Lower leg skin (tissue), 4 donors: Measurements from ENCODE around the gene PAXX. TPM values are rescaled to one million over a fixed set of nuclear protein-coding genes. Genes with fewer than 3 reads are reported as not detected.

Experiments
- DNase-seq, 2 donors: peaks; one replicate each; pipeline ENCODE4 v3.0.0-alpha.2; 2019; ENCODE audit warnings: low spot score in 2 of 2
- H3K4me3 ChIP-seq: fragments of 200-600 bp; sonication (generic); 2 replicates; pipeline ENCODE4 v1.5.1; 2017; ENCODE audit warnings: mild to moderate bottlenecking, low read depth; ENCODE audit not compliant: poor library complexity, severe bottlenecking
- POLR2A ChIP-seq, 2 donors: fragments of 450-650 bp; IDR thresholded peaks; one replicate each; pipeline ENCODE4 v1.6.1; 2016 to 2017; ENCODE audit warnings: antibody characterized with exemption in 2 of 2, mild to moderate bottlenecking in 1 of 2, moderate library complexity in 1 of 2
- WGBS, 2 donors: methylation state at CpG; one replicate each; pipeline ENCODE4 v1.1.5; 2018; 5-methylcytosine and 5-hydroxymethylcytosine counted together
- intact Hi-C: fragments of 100-400 bp; cut with DNase I; formaldehyde crosslinking; loops from one replicate; pipeline ENCODE4 v1.15.0; 2023; ENCODE audit warnings: low total_unique reads
- total RNA-seq, 4 donors: library from RNA; depleted of rRNA; stranded (reverse); fragments of >200 nt; gene quantifications; one replicate each; pipeline ENCODE4 v1.1.0, GENCODE V29; 2016
- TF ChIP-seq, protein P1 (sequence below), 3 donors: fragments of 450-650 bp; IDR thresholded peaks; one replicate each; pipeline ENCODE4 v1.5.1; 2016; ENCODE audit warnings: antibody characterized with exemption in 3 of 3, mild to moderate bottlenecking in 3 of 3, moderate library complexity in 2 of 3

PAXX gene
- total RNA-seq, 4 donors from 2014 or later = 38.7 to 75.8 (median 58.2) TPM

DNA sequence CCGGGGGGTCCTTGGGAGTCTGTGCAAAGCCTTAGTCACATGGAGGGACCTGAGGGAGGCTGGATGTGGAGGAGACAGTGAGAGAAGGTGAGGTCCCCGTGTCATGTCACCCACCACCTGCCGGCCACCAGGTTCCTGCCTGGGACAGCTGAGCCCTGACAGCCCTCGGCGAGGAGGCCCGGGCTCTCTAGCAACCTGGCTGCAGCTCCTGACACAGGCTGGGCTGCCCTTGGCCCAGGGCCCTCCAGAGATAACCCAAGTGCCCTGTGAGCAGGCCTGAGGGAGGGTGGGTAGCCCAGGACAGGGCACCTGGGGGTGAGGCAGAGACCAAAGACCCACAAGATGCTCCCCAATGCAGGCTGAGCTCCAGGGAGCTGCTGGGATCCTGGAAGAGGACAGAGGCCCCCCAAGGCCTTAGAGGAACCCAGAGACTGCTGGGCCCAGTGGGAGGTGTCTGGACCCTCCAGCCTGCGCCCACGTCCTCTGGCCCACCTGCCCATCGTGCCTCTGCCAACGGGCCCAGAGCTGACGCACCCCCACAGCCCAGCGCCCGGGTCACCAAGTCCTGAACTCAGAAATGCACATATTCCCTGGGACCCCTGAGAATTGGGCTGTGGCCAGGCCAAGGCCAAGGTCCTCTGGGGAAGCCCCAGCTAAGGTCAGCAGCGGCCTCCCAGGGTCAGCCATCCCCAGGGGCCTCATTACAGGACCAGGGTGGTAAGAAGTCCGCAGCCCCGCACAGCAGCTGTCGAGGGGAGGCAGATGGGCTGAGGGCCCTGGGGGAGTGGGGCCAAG, 23.7 kb upstream of the PAXX start:
- intact Hi-C loops = no loop called here
- 77 to 78% methylated on average over 15 to 17 of the region's 17 CpGs for WGBS, 2 donors
- TF ChIP-seq, protein P1, sequence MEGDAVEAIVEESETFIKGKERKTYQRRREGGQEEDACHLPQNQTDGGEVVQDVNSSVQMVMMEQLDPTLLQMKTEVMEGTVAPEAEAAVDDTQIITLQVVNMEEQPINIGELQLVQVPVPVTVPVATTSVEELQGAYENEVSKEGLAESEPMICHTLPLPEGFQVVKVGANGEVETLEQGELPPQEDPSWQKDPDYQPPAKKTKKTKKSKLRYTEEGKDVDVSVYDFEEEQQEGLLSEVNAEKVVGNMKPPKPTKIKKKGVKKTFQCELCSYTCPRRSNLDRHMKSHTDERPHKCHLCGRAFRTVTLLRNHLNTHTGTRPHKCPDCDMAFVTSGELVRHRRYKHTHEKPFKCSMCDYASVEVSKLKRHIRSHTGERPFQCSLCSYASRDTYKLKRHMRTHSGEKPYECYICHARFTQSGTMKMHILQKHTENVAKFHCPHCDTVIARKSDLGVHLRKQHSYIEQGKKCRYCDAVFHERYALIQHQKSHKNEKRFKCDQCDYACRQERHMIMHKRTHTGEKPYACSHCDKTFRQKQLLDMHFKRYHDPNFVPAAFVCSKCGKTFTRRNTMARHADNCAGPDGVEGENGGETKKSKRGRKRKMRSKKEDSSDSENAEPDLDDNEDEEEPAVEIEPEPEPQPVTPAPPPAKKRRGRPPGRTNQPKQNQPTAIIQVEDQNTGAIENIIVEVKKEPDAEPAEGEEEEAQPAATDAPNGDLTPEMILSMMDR (IDR thresholded peaks at IDR 0.05) = no peak
- TF ChIP-seq POLR2A (IDR thresholded peaks at IDR 0.05) = no peak
- DNase-seq = no peak
- no peak overlapping the region for H3K4me3 ChIP-seq

DNA sequence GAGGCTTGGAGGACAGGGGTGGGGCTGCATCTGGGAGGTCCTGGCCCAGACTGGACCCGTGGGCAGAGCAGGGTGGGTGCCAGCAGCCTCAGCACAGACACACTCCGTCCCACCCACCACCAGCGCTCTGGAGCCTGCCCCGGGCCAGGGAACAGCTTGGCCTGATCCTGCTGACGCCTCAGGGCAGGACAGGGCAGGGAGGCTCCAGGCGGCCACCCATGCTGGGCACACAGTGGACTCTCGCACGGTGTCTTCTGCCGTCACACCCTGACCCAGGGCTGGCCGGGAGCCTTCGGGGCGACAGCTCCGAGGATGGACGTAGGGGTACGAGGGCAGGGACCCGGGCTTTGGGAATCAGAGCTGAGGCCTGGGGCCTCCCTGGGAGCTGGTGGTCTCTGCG, 23.1 kb upstream of the PAXX start:
- 74% methylated on average over 13 to 17 of the region's 17 CpGs for WGBS, 2 donors
- no peak for TF ChIP-seq POLR2A (IDR thresholded peaks at IDR 0.05)
- TF ChIP-seq, protein P1 (IDR thresholded peaks at IDR 0.05) = no peak
- H3K4me3 ChIP-seq = no peak overlapping the region
- intact Hi-C loops = no loop called here
- no peak for DNase-seq

DNA sequence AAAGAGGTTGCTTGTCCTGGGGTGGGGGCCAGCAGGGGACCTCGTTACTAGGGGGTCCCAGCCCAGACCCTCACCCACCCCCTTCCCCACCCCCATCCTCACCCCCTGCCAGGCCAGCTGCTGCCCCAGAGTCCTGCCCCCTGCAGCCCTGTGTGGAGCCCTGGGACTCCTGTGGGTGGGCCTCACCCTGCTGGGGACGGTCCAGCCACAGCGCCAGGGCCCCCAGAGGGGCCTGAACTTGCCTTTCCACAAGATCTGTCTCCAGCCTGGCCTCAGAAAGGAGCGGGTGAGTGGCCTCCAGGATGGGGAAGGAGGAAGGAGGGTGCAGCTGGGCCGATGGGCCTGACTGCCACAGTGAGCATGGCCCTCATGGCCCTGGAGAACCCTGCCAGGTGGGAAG, 22.4 kb upstream of the PAXX start:
- no peak for DNase-seq
- intact Hi-C loops = no loop called here
- H3K4me3 ChIP-seq = no peak overlapping the region
- TF ChIP-seq, protein P1 (IDR thresholded peaks at IDR 0.05) = no peak
- TF ChIP-seq POLR2A (IDR thresholded peaks at IDR 0.05) = no peak
- WGBS, 2 donors = 75 to 88% methylated on average over 5 of the region's 5 CpGs

DNA sequence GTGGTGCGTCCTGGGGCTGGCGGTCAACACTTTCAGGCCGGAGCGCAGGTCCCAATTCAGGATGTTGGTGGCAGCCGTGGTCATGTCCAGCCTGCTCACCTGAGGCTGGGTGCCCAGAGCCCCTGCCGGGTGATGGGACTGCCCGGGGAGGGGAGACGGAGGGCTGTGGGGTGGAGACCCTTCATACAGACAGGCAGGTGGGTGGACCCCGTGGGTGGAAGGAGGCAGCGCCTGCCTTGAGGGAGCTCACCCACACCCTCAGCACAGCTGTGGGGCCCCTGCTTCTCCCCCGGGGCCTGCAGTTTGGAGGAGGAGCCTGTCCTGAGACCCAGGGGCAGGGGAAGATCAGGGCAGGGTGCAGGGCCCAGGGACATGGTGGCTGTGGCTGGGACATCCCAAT, 21.9 kb upstream of the PAXX start:
- DNase-seq = no peak
- intact Hi-C loops = no loop called here
- WGBS, 2 donors = 85 to 89% methylated on average over 9 to 10 of the region's 11 CpGs
- no peak overlapping the region for H3K4me3 ChIP-seq
- TF ChIP-seq, protein P1 (IDR thresholded peaks at IDR 0.05) = no peak
- no peak for TF ChIP-seq POLR2A (IDR thresholded peaks at IDR 0.05)

DNA sequence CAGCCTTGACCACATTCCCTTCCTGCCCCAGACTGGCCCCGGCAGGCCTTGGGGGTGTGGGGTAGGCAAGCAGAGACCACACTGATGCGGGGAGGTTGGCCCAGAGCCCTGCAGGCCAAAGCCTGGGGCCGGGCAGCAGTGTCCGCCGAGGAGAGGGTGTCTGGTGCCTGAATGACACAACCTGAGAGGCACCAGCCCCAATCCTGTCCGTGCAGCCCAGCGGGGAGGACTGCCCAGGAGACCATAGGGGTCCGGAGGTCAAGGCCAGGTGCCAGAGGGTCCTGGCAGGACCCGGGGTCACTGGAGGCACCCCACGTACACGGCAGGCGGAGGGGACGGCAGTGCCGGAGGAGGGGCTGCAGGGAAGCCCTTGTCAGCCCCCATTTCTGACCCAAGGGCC, 20.5 kb upstream of the PAXX start:
- whole genome bisulfite sequencing, 2 donors = 82 to 83% methylated on average over 14 of the region's 14 CpGs
- no peak for TF ChIP-seq POLR2A (IDR thresholded peaks at IDR 0.05)
- TF ChIP-seq, protein P1 (IDR thresholded peaks at IDR 0.05) = no peak
- intact Hi-C loops = no loop called here
- no peak overlapping the region for H3K4me3 ChIP-seq
- DNase-seq = no peak

DNA sequence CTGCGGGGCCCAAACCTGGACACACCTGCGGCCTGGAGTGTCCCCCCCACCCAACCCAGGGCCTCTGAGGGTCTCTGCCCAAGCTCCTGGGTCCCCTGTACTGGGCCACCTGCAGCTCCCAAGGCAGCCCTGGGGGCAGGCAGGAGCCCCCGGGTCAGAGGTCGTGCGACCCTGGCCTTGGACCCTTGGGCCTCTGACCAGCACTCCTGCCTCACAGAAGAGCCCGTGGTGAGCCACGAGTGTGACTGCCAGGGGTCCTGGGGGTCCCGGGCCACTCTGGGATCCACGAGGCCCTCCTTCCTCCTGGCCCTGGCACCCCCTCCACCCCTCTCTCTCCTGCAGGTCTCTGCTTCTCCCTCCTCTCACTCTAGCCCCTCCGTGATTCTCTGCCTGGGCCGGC, 19.9 kb upstream of the PAXX start:
- TF ChIP-seq, protein P1 (IDR thresholded peaks at IDR 0.05) = no peak
- TF ChIP-seq POLR2A (IDR thresholded peaks at IDR 0.05) = no peak
- intact Hi-C loops = no loop called here
- no peak for DNase-seq
- WGBS, 2 donors = 70 to 71% methylated on average over 7 to 8 of the region's 11 CpGs
- no peak overlapping the region for H3K4me3 ChIP-seq
